GM19351 (cell line): ENCODE data around the gene RALGPS1.

ENCODE experiments used
- ATAC-seq: cut with Tn5 transposase; IDR thresholded peaks from one replicate; pipeline ENCODE4 v1.9.1; 2021; ENCODE audit warnings: mild to moderate bottlenecking, moderate library complexity; ENCODE audit not compliant: unreplicated experiment

Gene RALGPS1

DNA sequence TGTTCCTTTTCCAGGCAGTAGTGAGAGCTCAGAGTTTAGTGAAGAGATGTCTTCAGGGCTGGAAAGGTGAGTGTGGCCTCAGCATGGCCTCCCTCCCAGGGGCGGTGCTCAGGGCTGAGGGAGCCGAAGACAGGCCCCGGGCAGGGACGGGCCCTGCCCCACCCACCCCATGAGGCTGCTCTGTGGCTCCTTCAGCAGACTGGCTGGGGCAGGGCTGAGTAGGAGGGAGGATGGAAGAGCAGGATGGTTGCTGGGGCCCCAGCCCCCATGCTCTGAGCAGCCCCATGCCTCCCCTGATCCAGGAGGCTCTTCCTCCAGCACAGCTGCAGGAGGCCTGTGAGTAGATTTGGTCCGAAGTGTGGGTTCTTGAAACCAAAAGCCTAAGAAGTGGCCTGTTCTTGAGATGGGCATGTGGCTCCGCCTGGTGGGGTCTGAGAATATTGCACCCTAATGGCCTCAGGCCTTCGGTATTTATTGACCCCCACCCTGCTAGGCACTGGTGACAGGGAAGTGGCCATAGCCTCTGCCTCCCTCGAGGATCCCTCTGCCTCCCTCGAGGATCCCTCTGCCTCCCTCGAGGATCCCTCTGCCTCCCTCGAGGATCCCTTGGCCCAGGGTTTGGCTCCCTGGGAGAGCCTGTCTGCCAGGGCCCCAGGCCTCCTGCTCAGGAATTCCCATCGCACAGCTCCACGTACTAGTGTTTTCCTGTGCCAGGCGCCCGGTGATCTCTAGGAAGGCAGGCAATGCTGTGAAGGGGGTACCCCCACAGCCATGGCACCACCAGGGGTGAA lies 284.6 kb downstream of the RALGPS1 start:
- peak; percentile 49 for ATAC-seq

DNA sequence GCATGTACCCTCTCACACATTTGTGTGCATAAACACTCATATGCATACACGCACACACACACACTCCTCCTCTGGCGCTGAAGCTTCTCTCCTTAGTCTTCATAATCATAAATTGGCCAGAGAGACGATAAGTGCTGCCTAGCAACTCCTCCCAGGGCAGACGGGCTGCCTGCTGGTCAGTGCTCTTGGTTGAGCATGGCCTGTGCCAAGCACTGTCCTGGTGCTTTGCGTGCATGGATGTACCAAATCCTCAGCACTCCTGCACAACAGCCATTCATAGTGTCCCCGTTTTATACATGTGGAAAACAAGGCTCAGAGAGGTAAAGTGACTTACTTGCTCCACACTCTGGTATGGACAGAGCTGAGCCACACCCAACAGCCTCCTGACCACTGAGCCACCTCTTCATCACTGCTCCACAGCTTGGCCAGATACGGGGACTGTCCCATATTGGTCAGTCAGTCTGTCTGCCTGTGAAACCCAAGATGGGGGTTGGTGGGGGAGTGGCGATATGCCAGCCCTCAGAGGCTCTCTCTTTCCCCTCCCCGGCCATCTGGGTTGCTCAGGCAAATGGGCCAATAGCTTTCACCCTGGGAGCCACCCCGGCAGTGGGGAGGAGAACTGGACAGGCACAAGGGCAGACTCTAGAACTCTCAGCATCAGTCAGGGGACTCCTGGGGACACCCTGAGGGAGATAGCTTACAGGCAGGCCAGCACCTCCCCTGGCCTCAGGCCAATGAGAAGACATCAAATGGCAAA lies 285.7 kb downstream of the RALGPS1 start:
- ATAC-seq = no peak

DNA sequence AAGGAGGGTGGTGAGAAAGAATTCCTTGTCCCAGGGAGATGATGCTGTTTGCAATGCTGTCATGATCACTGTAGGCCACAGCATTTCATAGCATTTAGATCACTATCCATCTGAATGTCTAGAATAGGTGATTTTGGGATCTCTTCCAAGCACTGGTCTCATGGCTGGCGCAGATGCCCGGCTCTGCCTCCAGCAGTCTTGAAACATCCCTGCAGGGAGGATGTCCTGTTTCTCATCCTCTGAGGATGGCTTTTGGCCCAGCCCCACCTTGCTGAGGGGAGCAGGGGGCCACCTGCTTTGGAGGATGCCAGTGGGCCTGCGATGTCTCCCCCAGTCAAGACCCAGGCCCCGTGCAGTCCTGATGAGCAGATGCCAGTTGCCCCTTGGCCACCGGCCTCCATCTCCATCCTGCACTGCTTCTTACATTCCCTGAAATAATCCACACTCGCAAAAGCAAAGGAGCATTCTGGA lies 286.5 kb downstream of the RALGPS1 start:
- ATAC-seq = no peak

DNA sequence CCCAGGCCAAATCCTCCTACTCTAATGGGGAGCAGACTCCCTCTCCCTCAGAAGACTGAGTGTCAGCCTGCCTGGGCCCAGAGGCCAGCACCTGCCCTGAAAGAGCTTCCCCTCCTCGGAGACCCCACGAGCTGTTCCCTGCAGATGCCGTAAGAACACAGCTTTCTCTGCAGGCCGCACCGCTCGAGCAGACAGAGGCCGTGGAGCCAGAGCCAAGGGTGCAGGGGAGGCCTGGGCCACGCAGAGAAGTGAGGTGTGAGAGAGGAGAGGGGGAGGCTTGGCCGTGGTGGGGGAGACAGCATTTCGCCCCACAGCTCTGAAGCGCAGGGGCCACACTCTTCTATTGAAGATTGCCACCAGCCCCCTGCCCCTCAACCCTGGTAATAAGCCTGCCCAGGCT lies 287.1 kb downstream of the RALGPS1 start:
- ATAC-seq = no peak

DNA sequence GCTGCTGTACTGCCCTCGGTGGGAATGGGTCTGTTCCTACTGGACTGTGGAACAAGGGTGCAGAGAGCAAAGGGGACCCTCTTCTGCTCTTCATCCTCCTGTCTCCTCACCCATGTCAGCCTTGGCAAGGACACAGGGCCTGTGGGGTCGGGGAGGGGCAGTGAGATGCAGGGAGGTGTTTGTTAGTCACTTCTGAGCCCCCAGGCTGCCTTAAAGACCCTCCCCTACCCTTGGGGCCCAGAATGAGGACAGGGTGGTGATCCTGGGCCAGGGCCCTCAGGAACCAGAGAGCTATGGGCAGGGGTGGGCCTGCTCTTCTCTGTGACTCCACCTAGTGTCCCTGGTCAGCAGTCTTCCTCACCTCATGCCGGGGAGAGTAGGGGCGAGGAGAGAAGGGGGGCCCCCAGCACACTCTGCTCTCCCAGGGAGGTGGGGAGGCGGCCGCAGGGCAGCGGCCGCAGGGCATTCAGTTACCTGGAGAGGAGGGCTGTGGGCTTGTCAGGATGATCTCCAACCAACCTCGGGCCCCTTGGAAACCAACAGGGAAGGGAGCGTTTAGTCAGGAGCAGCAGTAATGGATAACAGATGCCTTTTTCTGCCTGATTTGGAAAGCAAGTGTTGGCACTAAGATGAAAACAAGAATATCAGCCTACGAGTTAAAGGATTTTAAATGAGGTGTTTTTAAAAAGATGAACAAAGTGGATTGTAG lies 288.0 kb downstream of the RALGPS1 start:
- ATAC-seq = no peak

DNA sequence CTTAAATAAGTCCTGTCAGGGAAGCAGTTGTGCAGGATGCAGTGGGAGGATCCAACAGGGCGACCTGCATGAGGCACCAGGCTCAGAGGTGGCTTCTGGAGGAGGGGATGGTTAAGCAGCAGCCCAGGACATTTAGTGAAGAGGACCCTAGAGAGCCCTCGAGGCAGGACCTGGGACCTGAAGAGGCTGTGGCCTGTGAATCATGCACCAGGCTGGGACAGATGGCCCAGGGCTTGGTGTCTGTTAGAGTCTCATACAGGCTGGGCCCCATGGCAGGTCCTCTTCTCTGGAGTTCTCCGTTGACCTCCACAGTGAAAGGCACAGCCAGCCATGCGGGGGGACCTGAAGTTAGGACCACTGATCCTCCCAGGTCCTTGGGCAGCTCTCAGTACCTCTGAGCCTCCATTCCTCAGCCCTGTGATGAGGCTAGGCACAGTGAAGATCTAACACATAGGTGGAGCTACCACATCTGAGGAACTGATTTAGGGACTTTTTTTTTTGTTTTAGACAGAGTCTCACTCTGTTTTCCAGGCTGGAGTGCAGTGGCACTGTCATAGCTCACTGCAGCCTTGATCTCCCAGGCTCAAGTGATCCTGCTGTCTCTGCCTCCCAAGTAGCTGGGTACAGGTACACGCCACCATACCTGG lies 289.2 kb downstream of the RALGPS1 start:
- ATAC-seq = no peak

DNA sequence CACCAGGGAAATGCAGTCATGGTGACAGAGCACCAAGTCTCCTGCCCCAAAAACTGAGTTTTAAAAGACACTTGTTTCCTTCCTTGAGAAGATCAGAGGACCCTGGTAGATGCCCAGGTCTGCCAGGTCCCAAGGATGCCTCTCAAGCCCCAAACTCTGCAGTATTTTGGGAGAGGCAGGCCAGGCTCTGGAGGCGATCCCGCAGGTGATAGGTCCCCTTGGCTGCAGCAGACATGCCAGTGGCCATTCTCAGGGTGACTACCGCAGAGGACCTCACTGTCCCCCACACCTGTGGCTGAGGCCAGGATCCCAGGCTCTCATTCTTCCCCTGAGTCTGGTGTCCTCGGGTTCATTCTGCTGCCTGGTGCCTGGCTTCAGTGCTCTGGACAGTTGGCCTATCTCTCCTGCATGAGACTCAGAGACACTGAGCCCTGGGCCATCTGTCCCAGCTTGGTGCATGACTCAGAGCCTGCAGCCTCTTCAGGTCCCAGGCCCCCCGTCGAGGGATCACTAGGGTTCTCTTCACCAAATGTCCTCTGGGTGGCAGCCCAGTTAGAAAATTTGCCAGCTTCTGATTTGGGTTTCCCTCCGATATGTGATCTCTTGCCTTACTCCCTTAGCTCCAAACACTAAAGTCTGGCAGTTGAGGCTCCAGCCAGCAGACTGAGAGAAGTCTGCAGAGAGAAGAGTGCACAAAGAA lies 290.3 kb downstream of the RALGPS1 start:
- no peak for ATAC-seq

DNA sequence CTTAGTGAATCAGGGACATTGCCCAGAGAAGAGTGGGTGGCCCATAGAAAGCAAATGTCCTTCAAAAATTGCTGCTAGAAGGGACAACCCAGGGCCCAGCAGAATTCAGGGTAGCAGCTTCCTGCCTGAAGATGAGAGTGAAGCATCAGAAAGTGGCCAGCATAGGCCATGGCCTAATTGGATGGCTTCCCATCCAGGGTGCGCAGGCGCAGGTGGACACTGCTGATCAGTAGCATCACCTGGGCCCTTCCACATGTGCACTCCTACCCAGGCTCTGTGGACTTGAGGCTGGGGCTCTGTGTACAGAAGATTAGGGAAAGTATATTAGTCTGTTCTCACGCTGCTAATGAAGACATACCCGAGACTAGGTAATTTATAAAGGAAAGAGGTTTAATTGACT lies 291.4 kb downstream of the RALGPS1 start:
- no peak for ATAC-seq

DNA sequence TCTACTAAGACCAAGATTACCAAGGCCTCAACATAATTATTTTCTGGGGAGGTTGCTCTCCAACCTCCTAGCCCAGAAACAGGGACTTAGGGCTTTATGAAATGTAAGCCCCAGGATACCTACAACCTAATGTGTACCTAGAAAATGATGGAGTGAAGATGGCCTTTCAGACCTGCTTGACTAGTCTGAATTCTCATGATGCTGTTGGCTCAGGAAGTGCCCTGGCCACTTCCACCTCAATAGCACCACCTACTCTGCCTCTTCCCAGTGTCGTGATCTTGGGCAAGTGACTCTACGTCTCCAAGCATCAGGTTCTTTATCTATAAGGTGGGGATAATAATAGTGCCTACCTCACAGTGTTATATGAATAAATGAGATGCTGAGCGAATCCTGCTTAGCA lies 292.1 kb downstream of the RALGPS1 start:
- no peak for ATAC-seq

DNA sequence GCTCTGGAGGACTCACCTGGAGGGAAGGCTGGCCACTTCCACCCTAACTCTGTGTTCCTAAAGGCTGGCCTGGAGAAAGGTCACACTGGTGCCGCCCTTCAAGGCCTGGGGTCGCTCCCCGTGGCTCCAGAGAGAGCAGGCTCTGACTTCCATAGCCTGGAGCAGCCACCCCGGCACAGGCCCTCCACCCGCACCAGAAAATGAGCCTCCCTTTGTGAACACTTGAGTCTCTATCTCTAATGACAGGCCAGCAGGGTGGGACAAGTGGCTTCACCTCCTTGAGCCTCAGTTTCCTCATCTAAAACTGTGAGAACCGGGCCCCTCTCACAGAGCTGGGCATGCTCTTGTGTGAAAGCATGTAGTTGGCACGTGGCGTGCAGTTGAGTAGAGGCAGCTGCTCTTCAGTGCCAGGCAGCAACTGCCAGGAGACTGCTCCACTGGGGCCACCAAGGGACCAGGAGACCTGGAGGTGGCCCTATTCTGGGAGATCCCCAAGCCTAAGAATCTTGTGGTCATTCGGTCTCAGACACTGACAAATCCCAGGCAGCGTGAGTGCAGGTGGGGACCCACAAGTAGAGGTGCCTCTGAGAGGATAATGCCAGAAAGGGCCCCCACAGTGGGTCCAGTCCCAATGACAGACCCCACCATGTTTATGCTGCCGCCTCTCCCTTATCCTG lies 293.3 kb downstream of the RALGPS1 start:
- no peak for ATAC-seq

DNA sequence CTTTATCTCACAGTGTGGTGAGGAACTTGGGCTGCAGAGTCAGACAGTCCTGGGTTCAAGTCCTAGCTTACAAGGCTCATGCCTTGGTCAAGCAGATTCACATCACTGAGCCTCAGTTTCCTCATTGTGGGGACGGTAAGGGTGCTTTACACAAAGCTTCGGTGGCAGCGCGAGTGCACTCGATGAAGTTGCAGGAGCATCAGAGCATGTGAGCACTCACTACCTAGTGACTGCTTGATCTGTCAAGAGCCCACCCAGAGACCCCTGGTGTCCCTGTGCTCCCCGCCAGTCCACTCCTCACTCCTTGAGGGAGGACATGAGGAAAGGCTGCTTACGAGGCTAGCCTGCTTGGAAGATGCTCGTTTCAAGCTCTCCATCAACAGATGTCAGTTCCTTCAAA lies 293.8 kb downstream of the RALGPS1 start:
- no peak for ATAC-seq

DNA sequence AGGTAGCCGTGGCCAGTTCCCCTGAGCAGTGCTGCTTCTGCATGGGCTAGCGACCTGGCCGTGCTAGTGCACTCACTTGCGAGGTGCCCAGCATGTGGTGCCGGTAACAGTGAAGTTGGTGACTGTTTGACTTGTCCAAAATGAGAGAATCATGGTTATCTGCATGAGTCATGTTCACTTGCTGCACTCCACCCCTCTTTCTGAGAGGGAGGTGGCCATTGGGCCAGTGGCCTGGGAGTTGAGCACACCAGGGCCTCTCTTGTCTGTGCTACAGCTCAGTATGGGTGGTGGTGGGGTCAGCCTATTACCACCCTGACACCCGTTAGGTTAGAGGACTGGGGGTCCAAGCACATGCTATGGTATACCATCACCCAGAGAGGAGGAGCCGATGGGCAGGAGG lies 294.6 kb downstream of the RALGPS1 start:
- ATAC-seq = no peak

DNA sequence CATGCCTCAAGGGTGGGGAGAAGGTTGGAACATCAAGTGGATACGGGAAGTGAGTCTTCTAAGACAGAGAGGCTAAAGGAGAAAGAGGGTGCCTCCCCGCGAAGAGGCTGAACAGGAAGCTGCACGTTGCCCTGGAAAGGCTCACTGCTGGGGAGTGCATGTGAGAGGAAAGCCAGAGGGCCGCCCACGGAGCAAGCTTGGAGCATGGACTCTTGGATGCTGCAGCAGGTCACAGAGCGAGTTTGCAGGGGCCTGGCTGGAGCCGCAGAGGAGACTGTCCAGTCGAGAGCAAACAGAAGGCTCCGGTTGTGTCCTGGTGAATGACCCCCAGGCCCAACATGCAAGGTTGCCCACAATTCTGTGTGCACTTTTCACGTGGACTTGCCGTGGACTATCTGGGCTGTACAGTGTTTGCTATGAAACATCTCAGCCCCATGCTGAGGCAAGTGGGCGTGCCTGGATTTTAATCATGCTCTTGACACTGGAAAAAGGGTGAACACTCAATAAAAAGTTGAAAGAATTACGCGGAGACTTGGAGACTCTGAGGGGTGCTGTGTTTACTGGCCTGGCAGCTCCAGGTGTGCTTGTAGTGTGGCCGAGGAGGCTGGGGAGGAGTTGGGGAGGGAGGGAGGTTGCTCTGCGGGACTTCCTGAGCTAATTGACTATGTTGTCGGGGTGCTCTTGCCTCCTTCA lies 295.5 kb downstream of the RALGPS1 start:
- no peak for ATAC-seq

DNA sequence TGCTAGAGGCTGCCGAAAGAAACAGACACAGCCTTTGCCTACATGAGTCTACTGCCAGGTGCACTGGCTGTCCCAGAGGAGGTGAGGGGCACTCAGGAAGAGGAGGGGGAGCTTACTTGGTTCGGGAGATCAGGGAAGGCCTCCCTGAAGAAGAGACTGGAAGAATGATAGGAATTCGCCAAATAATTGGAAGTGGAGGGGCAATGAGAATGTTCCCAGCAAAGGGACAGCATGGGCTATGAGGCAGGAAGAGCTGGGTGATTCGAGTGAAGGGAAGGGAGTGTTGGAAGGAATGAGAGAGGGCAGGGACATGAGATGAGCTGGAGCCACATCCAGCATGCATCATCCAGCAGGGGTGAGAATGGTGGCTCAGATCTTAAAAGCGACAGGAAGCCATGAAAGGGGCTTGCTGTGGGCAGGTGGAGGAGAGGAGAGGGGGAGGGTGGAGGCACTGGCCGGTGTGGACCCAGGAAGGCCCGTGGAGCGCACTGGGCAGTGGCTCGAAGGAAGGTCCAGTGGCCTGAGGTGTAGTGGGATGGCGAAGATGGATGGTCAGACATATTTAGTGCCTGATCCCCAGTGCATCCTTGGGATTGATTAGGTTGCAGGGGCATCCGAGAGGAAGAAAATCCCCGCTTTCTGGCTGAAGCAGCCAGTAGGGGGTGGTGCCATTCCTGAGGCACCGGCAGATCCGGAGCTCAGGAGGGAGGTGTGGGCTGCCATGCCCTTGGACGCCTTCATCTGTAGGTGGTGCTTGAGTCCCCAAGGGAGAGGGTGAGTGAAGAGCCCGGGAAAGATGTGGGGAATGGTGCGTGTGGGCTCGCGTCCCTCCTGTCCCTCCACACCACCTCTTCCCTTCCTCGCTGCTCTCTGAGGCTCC lies 296.5 kb downstream of the RALGPS1 start:
- no peak for ATAC-seq

DNA sequence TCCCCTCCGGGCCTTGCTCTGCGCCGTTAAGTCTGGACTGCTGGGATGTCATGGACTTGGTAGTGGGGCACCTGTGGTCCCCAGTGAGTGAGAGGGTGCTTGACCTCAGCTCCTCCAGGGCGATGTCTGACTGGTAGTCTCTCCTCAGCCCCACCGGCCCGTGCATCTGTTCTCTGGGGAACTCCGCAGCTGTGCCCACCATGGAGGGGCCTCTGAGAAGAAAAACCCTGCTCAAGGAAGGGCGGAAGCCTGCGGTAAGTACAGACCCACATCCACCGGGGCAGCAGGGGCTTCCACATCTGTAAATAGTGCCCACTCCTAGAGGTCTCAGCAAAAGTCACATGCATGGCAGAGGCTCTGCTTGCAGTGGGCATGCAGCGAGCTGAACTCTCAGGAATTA lies 297.4 kb downstream of the RALGPS1 start:
- no peak for ATAC-seq

DNA sequence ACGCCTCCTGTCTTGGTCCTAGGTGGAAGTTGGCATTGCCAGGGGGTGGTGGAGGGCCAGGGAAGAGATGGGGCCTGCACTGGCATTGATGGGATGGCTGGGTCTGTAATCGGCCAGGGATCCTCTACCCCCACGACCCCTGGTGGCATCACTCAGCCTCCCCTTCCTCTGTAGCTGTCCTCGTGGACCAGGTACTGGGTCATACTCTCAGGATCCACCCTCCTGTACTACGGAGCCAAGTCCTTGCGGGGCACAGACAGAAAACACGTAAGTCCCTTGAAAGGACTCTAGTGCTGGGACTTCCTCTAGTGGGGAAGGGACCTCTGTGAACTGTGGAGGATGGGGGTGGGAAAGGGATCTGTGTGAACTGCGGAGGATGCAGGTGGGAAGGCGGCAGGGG lies 297.9 kb downstream of the RALGPS1 start:
- no peak for ATAC-seq

DNA sequence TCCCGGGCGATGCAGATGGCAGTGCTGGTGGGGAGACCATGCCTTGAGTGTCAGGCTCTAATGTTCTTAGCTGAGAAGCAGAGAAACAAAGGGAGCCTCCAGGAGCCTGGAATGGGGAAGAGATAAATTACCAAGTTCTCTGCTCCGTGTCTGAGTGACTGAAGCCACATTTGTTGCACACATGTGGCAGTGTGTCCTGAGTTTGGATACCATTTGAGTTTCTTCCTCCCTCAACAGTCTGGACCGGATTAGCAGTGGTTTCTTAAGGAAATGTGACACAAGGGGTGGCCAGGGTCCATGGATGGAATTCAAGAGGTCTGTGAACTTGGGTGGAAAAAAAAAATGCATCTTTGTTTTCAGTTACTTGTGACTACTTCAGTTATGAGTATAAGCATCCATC lies 299.3 kb downstream of the RALGPS1 start:
- ATAC-seq = no peak
